NCI-H146 (cell line): ENCODE data around the gene OR1M1.

Experiments used
- DNase-seq: peaks from one replicate; lab custom pipeline; 2025; lab: John Stamatoyannopoulos, UW

Gene OR1M1

DNA sequence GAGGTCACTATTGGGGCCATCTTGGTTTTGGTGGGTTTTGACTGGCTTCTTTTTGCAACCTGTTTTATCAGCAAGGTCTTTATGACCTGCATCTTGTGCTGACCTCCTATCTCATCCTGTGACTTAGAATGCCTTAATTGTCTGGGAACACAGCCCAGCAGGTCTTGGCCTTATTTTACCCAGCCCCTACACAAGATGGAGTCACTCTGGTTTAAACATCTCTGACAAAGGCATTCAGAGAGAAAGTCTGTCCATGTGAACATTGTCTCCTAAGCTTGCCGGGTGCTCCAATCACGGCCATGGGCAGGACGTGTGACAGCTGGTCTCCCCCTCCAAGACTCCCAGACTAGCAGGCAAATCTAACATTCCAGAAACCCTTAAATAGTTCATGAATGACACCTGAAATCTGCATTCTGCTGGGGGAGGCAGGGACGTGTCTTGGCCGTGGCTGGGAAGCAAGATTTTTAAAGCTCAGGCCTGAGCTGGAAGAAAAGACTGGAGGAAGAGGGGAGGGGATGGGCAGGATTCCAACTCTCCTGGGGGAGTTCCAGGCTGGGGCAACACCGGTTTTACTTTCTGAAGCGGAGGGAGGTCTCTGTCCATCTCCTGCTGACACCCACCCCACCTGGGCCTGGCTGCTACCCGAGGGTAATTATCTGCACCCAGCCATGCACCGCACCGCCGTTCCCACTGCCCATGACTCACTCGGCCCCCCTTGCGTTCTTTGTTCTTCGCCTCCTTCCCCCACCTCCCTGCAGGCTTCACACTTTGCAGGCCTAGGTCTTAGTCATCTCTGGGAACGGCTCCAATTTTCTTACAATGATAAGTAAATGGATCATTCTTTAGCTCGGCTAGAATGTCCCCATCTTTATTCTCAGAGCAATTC, 11.6 kb upstream of the OR1M1 start:
- no peak for DNase-seq

- no peak for DNase-seq
These were observed 10.0 kb upstream of the OR1M1 start for GRCh38 chr19:9076901-9077300.

DNA sequence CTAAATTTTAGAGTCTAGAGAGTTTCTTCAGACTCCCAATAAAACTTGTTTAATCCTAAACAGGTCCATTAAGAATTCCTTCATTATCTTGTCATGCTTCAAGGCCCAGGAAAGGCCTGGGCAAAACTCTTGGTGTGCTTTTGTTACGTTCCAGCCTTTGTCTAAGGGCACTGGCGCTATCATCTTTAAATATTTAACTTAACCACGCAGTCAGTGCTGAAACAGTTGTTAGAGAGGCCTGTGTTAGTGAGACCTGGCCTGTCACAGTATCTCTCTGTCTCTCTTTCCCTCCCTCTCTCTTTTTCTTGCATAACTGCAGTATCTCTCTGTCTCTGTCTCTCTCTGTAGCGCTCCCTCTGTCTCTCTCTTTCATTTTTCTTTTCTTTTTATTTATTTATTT, 8.2 kb upstream of the OR1M1 start:
- no peak for DNase-seq

- DNase-seq = no peak
These were observed 20.5 kb downstream of the OR1M1 start, which contains the start of gene OR7G2 for GRCh38 chr19:9107375-9107774. Gene OR7G2 (minus strand): TSS chr19:9107475. CDS start chr19:9103243, 4,232 bp downstream.

GRCh38 chr19:9109959-9110358, 23.1 kb downstream of the OR1M1 start:
- no peak for DNase-seq

DNA sequence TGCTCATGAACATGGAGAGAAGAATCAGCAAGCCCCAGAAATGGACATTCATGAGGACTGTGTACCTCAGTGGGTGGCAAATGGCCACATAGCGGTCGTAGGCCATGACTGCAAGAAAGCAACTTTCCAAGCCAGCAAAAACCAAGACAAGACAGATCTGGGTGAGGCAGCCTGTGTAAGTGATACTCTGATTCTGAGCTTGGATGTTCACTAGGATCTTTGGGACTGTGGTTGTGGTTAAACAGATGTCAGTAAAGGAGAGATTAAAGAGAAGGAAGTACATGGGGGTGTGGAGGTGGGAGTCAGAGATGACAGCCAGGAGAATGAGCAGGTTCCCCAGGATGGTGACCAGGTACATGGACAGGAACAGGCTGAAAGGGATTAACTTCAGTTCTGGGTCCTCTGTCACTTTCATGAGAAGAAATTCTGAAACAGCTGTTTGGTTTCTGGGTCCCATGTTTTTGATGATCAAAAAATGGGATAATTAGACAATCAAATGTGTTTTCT, 28.5 kb downstream of the OR1M1 start, which contains the start of gene OR7G1:
Gene OR7G1, minus strand, starts transcription at position 457 of the 507 bp plus-strand sequence. Its CDS starts 0 bp downstream, at position 457.
- DNase-seq = no peak

DNA sequence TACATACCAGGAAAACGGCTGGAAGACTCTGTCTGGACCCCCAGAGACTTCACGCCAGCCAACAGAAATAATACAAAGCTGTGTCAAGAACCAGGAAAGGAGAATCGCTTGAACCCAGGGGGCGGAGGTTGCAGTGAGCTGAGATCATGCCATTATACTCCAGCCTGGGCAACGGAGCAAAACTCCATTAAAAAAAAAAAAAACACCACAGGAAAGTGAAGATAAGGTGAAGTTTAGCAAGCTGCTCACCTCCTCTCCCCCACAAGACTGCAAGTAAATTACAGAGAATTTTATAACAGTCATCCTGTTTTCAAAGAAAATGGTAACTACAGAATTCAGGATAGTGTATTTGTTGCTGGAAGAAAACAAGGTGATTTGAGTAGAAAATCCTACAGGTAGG, 29.7 kb downstream of the OR1M1 start:
- no peak for DNase-seq

GRCh38 chr19:9126900-9127405, 40.1 kb downstream of the OR1M1 start, which contains the start of gene OR7G3:
Gene OR7G3 (minus strand): TSS chr19:9126950. CDS start chr19:9126950, 0 bp downstream.
- no peak for DNase-seq

DNA sequence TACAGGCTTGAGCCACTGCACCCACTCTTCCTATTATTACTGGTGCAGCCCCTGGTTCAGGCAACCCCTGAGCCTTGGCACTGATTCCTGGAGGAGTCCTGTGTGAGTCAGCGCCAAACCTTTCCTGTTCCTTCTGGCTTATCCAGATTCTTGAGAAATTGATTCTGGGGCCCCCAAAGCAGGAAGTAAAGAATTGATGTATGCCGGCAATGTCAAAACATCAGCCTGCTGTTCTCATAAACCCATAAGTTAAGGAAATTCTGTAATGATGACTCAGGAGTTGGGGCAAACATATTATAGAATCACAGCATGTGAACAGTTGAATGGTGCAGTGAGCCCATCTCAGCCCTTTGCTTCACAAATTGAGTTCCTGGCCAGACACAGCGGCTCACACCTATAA, 41.3 kb downstream of the OR1M1 start:
- DNase-seq = no peak

GRCh38 chr19:9130965-9131364, 44.1 kb downstream of the OR1M1 start:
- DNase-seq = no peak

DNA sequence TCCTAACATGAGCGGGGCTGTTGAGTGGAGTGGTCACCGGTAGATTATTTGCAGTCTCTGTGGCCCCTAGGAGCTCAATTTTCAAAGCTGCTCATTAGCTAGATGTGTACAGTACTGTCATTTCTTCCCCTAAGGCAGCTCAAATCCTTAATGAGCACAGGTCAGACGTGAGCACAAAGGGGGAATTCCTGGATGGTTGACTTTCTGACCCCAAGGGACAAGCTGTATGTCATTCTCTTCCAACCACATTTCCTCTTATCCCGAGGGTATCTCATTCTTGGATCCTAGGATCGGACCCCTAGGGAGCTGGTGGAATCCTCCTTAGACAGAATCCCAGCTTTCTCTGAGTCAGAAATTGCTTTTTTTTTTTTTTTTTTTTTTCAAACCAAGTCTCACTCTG, 45.6 kb downstream of the OR1M1 start:
- no peak for DNase-seq

- no peak for DNase-seq
These were observed 52.8 kb downstream of the OR1M1 start for GRCh38 chr19:9139609-9140158.

GRCh38 chr19:9140159-9140874, 53.5 kb downstream of the OR1M1 start, which contains the start of gene ZNF317:
Gene ZNF317 (plus strand): TSS chr19:9140397. CDS start chr19:9156017, 15,620 bp downstream.
- DNase-seq = peak; percentile 88

- DNase-seq = no peak
These were observed 58.1 kb downstream of the OR1M1 start for GRCh38 chr19:9144920-9145319.
